ENCODE measurements around the gene SMC1B. TPM values are rescaled to one million over a fixed set of nuclear protein-coding genes. Genes with fewer than 3 reads are reported as not detected.
"Not testable (repeated sequence)": the region's sequence is repeated elsewhere in the genome, so short reads cannot be mapped to it uniquely, and the experiment has no call there.

The SMC1B gene
- 0.20 TPM in 1 of 2 replicates, not detected in the other for total RNA-seq (2014; rRNA removed; shearing (Covaris generic))

GRCh38 chr22:45413368-45414211 is at the start of gene SMC1B, which contains the start of gene RIBC2:
Gene SMC1B, minus strand, starts transcription at chr22:45413599. Its CDS starts 32 bp downstream, at chr22:45413567.
Gene RIBC2, plus strand, starts transcription at chr22:45413693. Its CDS starts 194 bp downstream, at chr22:45413887.
- DNase-seq (ENCODE audit: low read depth): peak; percentile 91

GRCh38 chr22:45462034-45462655 is 48.7 kb upstream of the SMC1B start:
- DNase-seq (ENCODE audit: low read depth): no peak

- no peak for DNase-seq (ENCODE audit: low read depth)
Measured at GRCh38 chr22:45460288-45461109, 47.1 kb upstream of the SMC1B start.

DNA sequence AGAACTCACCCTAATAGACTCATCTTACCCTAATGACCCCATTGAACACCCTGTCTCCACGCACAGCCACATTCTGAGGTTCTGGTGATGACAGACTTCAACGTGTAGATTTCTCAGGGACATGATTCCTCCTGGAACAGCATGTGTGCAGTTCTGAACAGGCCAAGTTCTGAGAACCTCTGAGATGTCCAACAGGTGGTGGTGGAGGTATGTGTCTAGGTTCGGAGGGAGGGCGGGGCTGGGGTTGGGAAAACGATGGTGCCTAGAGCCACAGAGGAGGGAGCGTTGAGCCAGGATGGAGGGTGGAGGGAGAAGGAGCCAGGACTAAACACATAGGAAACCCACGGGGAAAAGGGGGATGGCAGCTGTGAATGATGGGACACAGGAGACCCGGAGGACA is 45.8 kb upstream of the SMC1B start:
- DNase-seq (ENCODE audit: low read depth): no peak

DNA sequence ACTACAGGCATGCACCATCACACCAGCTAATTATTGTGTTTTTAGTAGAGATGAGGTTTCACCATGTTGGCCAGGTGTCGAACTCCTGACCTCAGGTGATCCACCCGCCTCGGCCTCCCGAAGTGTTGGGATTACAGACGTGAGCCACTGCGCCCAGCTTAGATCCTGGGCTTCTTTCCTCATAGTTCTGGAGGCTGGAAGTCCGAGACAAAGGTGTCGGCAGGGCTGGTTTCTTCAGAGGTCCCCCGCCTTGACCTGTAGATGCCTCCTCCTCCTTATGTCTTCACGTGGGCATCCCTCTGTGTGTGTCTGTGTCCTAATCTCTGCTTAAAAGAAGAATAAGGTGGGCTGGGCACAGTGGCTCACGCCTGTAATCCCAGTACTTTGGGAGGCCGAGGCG is 45.1 kb upstream of the SMC1B start:
- DNase-seq (ENCODE audit: low read depth): no peak

DNA sequence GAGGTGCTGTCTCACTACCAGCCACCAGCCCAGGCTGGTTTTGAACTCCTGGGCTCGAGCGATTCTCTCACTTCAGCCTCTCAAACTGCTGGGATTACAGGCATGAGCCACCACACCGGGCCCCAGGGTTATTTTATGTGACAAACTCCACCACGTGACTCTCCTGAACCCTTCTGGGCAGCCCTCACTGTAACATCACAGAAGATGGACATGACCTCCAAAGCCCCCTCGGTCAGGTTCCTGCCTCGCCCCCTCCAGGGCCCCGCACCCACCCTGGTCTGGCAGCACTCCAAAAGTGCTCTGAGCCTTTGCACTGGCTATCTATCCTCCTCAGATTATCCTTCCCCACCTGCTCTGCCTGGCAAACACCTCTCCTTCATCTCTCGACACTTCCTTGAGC is 43.4 kb upstream of the SMC1B start:
- no peak for DNase-seq (ENCODE audit: low read depth)

- no peak for DNase-seq (ENCODE audit: low read depth)
Measured at GRCh38 chr22:45455621-45456020, 42.2 kb upstream of the SMC1B start.

DNA sequence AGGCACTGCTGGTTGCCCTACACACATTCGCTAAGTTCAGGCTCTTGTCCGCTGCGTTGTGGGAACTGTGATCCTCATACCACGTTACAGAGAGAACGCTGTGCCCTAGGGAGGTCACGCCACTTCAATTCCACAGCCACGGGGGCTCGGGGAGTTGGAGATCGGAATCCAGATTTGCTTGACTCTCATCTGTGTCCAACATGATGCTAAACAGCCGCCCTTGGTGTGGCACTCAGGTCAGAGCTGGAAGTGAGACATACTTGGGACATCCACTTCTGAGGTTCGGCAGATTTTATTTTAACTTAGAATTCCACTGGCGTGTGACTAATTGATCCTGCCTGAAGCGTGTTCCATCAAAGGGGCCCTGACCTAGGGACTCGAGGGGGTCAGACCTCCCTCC is 41.8 kb upstream of the SMC1B start:
- DNase-seq (ENCODE audit: low read depth): no peak

GRCh38 chr22:45454275-45454674 is 40.9 kb upstream of the SMC1B start:
- no peak for DNase-seq (ENCODE audit: low read depth)

- DNase-seq (ENCODE audit: low read depth): no peak
Measured at GRCh38 chr22:45453764-45454163, 40.4 kb upstream of the SMC1B start.

DNA sequence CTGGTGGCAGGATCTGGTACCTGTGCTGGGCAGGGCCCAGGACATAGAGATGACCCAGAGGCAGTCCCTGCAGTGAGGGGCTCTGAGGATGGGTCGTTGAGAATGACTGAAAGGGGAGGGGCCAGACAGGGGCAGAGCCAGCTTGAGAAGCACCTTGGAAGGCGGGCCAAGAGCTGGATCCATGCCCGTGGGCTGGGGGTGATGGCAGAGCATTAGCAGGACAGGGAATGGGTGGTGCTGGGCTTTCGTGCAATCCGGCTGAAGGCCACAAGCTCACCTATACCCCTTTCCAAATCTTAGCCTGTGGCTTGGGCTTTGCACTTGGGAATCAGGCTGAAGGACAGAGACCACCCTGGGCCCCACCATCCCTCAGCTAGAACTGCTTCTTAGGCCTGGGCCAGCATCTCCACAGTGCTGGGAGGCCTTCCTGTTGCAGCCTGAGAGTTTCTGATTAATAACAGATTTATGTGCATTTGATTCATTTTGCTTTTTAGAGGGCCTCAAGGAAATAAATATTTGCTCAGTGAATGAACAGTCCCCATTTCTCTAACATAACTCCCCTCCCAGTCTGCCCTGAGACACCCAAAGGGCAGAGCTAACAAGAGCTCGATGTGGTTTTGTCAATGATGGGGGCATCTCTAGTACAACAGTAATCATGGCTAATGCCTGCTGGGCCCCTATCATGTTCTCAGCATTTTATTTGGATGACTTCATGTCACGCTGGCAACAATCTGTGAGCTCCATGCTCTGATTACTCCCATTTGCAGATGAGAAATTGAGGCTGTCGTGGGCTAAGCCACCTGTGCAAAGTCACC is 39.4 kb upstream of the SMC1B start:
- DNase-seq (ENCODE audit: low read depth): no peak

GRCh38 chr22:45451972-45452371 is 38.6 kb upstream of the SMC1B start:
- no peak for DNase-seq (ENCODE audit: low read depth)

DNA sequence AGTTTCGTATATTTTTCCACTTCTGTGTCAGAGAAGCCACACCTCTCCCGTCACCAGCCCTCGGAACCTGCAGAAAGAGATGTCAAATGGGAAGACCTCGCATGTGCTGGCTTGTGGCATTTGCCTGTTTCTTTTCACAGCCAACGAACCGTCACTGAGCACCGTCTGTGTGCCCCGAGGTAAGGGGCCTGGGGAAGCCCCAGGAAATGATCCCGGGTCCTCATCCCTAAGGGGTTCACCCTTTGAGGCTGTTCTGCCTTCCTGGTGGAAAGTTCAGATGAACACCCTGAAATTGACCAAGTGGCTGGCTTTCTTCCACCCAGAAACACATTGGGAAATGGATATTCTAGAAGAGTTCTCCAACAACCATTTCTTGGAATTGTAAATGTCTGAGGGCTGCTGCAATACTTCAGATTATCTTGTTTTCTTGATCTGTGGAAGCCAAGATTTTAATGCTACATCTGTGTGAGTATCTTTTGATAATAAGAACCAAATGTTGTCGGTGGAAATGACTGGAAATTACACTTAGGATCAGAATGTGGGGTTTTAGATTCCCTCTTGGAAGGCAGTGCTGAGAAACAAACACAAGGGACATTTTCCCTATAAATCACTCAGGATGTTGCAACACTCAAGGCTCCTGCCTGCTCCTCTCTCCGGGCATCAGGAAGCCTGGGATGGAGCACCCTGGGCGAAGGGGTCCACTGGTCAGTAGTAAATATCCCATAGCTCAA is 37.7 kb upstream of the SMC1B start:
- DNase-seq (ENCODE audit: low read depth): peak; percentile 23

GRCh38 chr22:45450101-45450785 is 36.8 kb upstream of the SMC1B start:
- DNase-seq (ENCODE audit: low read depth): no peak

- DNase-seq (ENCODE audit: low read depth): not testable (repeated sequence)
Measured at GRCh38 chr22:45449442-45449841, 36.0 kb upstream of the SMC1B start.

GRCh38 chr22:45448431-45448830 is 35.0 kb upstream of the SMC1B start:
- no peak for DNase-seq (ENCODE audit: low read depth)

GRCh38 chr22:45447596-45447995 is 34.2 kb upstream of the SMC1B start:
- not testable (repeated sequence) for DNase-seq (ENCODE audit: low read depth)

GRCh38 chr22:45446216-45446615 is 32.8 kb upstream of the SMC1B start:
- DNase-seq (ENCODE audit: low read depth): peak; percentile 29

DNA sequence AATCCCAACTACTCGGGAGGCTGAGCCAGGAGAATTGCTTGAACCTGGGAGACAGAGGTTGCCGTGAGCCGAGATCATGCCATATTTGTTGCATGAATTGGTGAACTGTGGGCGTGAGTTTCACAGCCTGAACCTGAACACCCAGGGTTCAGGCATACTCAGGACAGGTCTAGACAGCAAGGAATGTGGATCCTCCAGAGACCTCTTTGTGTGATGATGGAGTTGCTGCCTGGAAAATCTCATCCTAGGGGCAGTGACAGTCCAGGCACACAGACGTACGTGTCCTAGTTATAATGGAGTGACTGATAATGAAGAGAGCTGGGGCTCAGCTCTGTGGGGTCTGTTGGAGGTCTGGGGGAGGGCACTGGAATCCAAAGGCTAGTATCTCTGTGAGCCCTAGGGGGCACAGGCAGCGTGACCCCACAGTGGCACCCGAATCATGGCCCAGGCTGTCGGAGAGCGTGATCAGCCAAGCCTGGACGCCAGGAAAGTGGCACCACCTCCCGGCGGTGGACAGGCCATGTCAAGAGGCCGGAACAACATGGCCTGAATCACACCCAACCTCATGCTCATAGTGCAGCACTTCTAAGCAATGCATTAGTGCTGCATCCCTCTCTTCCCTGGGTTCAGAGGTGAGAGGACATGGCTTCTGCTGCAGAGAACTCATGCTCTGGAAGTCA is 31.8 kb upstream of the SMC1B start:
- no peak for DNase-seq (ENCODE audit: low read depth)
